Endodermal cell (in vitro differentiated cells): ENCODE measurements around the gene SYNPO2. TPM values are rescaled to one million over a fixed set of nuclear protein-coding genes. Genes with fewer than 3 reads are reported as not detected.

Source experiments
- DNase-seq: peaks from one replicate; pipeline ENCODE4 v3.0.0-alpha.2; 2017
- H3K27ac ChIP-seq: 2 replicates; pipeline ENCODE4 v1.5.1; 2013; ENCODE audit warnings: mild to moderate bottlenecking, low read depth, low read length, moderate library complexity
- H3K27me3 ChIP-seq: 2 replicates; pipeline ENCODE4 v1.6.1; 2013; ENCODE audit warnings: mild to moderate bottlenecking, low read length, moderate library complexity; ENCODE audit not compliant: insufficient read depth, control insufficient read depth, poor library complexity, severe bottlenecking
- H3K36me3 ChIP-seq: 2 replicates; pipeline ENCODE4 v1.7.0; 2013; ENCODE audit warnings: mild to moderate bottlenecking, low read length, moderate library complexity; ENCODE audit not compliant: control insufficient read depth, insufficient read depth
- H3K4me1 ChIP-seq: one replicate; pipeline ENCODE4 v1.7.0; 2013; ENCODE audit warnings: low read length; ENCODE audit not compliant: control insufficient read depth, insufficient read depth
- H3K4me3 ChIP-seq: 2 replicates; pipeline ENCODE4 v1.5.1; 2013; ENCODE audit warnings: mild to moderate bottlenecking, low read length, moderate library complexity
- H3K9ac ChIP-seq: 2 replicates; pipeline ENCODE4 v1.6.1; 2013; ENCODE audit warnings: mild to moderate bottlenecking, low read length, moderate library complexity; ENCODE audit not compliant: poor library complexity, severe bottlenecking; ENCODE audit errors: extremely low read depth
- H3K9me3 ChIP-seq: 2 replicates; pipeline ENCODE4 v1.6.1; 2013; ENCODE audit warnings: mild to moderate bottlenecking, low read length, moderate library complexity; ENCODE audit not compliant: control insufficient read depth
- H3K27ac Mint-ChIP-seq: 2 replicates; pipeline ENCODE4 v1.8.0; 2020; ENCODE audit warnings: mixed read lengths
- H3K27me3 Mint-ChIP-seq: 2 replicates; pipeline ENCODE4 v1.8.0; 2021; ENCODE audit warnings: mild to moderate bottlenecking, mixed read lengths; ENCODE audit not compliant: insufficient read depth
- H3K36me3 Mint-ChIP-seq: 2 replicates; pipeline ENCODE4 v1.8.0; 2020; ENCODE audit warnings: low read depth, mixed read lengths
- H3K4me1 Mint-ChIP-seq: 2 replicates; pipeline ENCODE4 v1.8.0; 2020; ENCODE audit warnings: mixed read lengths
- H3K4me3 Mint-ChIP-seq: 2 replicates; pipeline ENCODE4 v1.8.0; 2020; ENCODE audit warnings: mild to moderate bottlenecking, moderate library complexity, mixed read lengths
- H3K9me3 Mint-ChIP-seq: 2 replicates; pipeline ENCODE4 v1.8.0; 2020; ENCODE audit warnings: mild to moderate bottlenecking, mixed read lengths
- WGBS, 2 experiments: methylation state at CpG; one replicate each; pipeline versions ENCODE4 v1.1.5 to v1.1.7; 2013; ENCODE audit warnings: missing lambda C conversion rate in 2 of 2, mixed read lengths in 1 of 2; ENCODE audit not compliant: insufficient coverage in 1 of 2, insufficient read length in 1 of 2; 5-methylcytosine and 5-hydroxymethylcytosine counted together
- long read RNA-seq, 4 experiments: library from polyadenylated mRNA in 2 of 4; library from RNA in 1 of 4; library from capped mRNA in 1 of 4; stranded (forward) in 3 of 4; unstranded in 1 of 4; transcript quantifications; one replicate each; pipeline ENCODE4 v2.0.0, GENCODE V29; 2020 to 2021; ENCODE audit warnings: inconsistent platforms in 1 of 4
- polyA plus RNA-seq, 2 experiments: library from polyadenylated mRNA; stranded (reverse); fragments of 50-300 nt; gene quantifications; one replicate each; pipeline ENCODE4 v1.2.3, GENCODE V29; 2013
- total RNA-seq, 2 donors: library from RNA; stranded (reverse); fragmentation: NEBNext Ultra II Directional in 1 of 2; extraction: Animal tissue kit (Norgen Biotek cat#: 25700) in 1 of 2; gene quantifications; 2 replicates in 1 of 2; 3 replicates in 1 of 2; pipeline ENCODE4 v1.2.1, GENCODE V29; 2021
- TF ChIP-seq, protein P1 (sequence below): fragments of 200-600 bp; sonication (generic); conservative IDR thresholded peaks from 2 replicates; pipeline ENCODE4 v1.5.0; 2021; ENCODE audit warnings: antibody characterized with exemption, mild to moderate bottlenecking

SYNPO2 gene
- total RNA-seq, result under 1 TPM; 0.09 to 0.37 TPM
- polyA plus RNA-seq (2013, experiment 1 of 2), result 0.21 TPM
- polyA plus RNA-seq (2013, experiment 2 of 2), result 0.17 TPM
- long read RNA-seq, experiment 1, result 0 reads
- long read RNA-seq, experiment 2, result 0 reads
- long read RNA-seq, experiment 3, partial matches to known transcripts, result 0 of 1 reads
- long read RNA-seq, experiment 3, other reads (novel, unspliced or antisense), result 1 of 1 reads
- long read RNA-seq, experiment 4, partial matches to known transcripts, result 0 of 1 reads
- long read RNA-seq, experiment 4, other reads (novel, unspliced or antisense), result 1 of 1 reads

DNA sequence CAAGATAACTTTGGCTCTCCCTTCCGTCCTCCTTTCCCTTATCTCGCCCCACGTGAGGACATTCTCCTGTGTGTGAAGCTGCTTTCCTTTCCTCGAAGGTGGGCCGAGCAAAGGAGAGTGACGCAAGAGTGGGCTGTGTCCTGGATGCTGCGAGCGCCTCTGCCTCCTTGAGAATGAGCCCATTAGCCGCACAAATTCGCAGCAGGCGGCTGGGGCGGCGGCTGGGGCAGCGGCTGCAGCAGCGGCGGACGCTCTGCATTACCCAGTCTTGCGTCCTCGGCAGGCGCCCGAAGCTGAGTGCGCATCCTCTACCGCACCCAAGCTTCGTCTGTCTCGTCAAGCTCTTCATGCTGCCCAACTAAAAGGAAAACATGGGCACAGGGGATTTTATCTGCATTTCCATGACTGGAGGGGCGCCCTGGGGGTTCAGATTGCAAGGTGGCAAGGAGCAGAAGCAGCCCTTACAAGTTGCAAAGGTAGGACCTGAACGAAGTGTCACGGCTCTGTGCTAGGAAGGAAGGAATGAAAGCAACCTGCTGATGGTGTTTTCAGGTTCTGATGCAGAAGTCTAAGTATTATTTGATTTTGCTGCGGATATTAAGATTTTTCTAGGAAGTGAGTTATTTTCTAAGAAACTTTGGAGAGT is at the start of gene SYNPO2:
Gene SYNPO2, plus strand, starts transcription at position 189 of the 646 bp plus-strand sequence. Its CDS starts 183 bp downstream, at position 372.
- Histone ChIP-seq H3K27ac (no peak within 1 kb of the TSS), H3K27me3 (peaks cover 20% of the 10 kb centered on the region), H3K4me3 (peak within 1 kb of the TSS; percentile 70), H3K36me3 (no peaks in the 10 kb centered on the region), H3K4me1 (no peaks in the 10 kb centered on the region), H3K9me3 (no peaks in the 10 kb centered on the region), H3K9ac (no peak within 1 kb of the TSS)
- TF ChIP-seq, protein P1, sequence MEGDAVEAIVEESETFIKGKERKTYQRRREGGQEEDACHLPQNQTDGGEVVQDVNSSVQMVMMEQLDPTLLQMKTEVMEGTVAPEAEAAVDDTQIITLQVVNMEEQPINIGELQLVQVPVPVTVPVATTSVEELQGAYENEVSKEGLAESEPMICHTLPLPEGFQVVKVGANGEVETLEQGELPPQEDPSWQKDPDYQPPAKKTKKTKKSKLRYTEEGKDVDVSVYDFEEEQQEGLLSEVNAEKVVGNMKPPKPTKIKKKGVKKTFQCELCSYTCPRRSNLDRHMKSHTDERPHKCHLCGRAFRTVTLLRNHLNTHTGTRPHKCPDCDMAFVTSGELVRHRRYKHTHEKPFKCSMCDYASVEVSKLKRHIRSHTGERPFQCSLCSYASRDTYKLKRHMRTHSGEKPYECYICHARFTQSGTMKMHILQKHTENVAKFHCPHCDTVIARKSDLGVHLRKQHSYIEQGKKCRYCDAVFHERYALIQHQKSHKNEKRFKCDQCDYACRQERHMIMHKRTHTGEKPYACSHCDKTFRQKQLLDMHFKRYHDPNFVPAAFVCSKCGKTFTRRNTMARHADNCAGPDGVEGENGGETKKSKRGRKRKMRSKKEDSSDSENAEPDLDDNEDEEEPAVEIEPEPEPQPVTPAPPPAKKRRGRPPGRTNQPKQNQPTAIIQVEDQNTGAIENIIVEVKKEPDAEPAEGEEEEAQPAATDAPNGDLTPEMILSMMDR, result no peak
- Mint-ChIP-seq H3K27ac (no peak within 1 kb of the TSS), H3K4me3 (peak within 1 kb of the TSS; percentile 44), H3K9me3 (no peaks in the 10 kb centered on the region), H3K36me3 (no peaks in the 10 kb centered on the region), H3K4me1 (peaks cover 7% of the 10 kb centered on the region), H3K27me3 (peaks cover 18% of the 10 kb centered on the region)
- DNase-seq, result peak; percentile 93
- WGBS, 2 experiments, result 5 to 18% methylated on average over 7 to 29 of the region's 29 CpGs

DNA sequence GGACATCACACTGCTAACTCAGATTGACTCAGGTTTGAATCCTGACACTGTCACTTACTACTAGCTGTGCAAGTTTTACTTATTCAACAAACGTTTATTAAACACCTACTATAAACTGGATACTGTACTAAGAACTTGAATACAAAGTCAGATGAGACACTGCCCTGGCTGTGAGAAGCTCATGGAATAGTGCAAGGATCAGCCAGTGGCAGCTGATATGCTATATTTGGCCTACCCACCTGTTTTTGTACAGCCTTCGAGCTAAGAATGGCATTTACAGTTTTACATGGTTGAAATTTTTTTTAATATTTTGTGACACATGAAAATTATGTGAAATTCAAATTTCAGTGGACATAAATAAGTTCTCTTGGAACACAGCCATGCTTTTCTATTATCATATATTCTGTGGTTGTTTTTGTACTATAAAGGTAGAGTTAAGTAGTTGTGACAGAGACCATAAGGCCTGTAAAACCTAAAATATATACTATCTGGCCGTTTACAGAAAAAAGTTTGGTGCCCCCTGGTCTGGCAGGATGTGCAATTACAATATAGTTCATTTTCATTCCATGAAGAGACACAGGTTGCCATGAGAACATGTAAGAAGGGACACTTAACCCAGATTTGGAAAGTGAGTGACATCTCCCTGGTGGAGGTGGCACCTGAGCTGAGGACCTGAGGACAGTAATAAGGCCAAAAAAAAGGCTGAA is 49.3 kb upstream of the SYNPO2 start:
- H3K27ac ChIP-seq, result no peak overlapping the region
- no peaks in the 10 kb centered on the region for H3K4me1 ChIP-seq
- H3K36me3 ChIP-seq, result no peaks in the 10 kb centered on the region
- no peak overlapping the region for H3K4me3 ChIP-seq
- Mint-ChIP-seq H3K36me3 (no peaks in the 10 kb centered on the region), H3K27ac (no peak overlapping the region), H3K4me1 (peaks cover 11% of the 10 kb centered on the region), H3K9me3 (no peaks in the 10 kb centered on the region), H3K27me3 (no peaks in the 10 kb centered on the region), H3K4me3 (no peak overlapping the region)
- no peaks in the 10 kb centered on the region for H3K27me3 ChIP-seq
- no peak for DNase-seq
- 87 to 91% methylated on average over 3 of the region's 3 CpGs for WGBS, 2 experiments
- no peak overlapping the region for H3K9ac ChIP-seq
- TF ChIP-seq, protein P1, result no peak
- H3K9me3 ChIP-seq, result no peaks in the 10 kb centered on the region

GRCh38 chr4:118842055-118842454 is 46.6 kb upstream of the SYNPO2 start:
- no peaks in the 10 kb centered on the region for H3K27me3 ChIP-seq
- no peak overlapping the region for H3K27ac ChIP-seq
- H3K36me3 ChIP-seq, result no peaks in the 10 kb centered on the region
- TF ChIP-seq, protein P1, result no peak
- Mint-ChIP-seq H3K9me3 (no peaks in the 10 kb centered on the region), H3K27me3 (no peaks in the 10 kb centered on the region), H3K27ac (no peak overlapping the region), H3K4me3 (no peak overlapping the region), H3K4me1 (peaks cover 11% of the 10 kb centered on the region), H3K36me3 (no peaks in the 10 kb centered on the region)
- no peak overlapping the region for H3K4me3 ChIP-seq
- no peaks in the 10 kb centered on the region for H3K9me3 ChIP-seq
- 40 to 63% methylated on average over 1 to 2 of the region's 3 CpGs for WGBS, 2 experiments
- no peak overlapping the region for H3K9ac ChIP-seq
- no peak for DNase-seq
- H3K4me1 ChIP-seq, result no peaks in the 10 kb centered on the region
